ENCODE measurements around the gene DCC.

GRCh38 chr18:52652391-52652790, 312.4 kb downstream of the DCC start:
- no peak for TF ChIP-seq CTCF (IDR thresholded peaks at IDR 0.05)
- no peak for TF ChIP-seq EP300 (IDR thresholded peaks at IDR 0.05)

Measured in upper lobe of left lung (tissue), 4 donors.